GM23338 (cell line): Measurements from ENCODE around the gene EVC. TPM values are rescaled to one million over a fixed set of nuclear protein-coding genes. Genes with fewer than 3 reads are reported as not detected.

Experiments used
- ATAC-seq: fragments of 200-7000 bp; cut with Tn5 transposase; 3 replicates; pipeline ENCODE4 v1.9.1; 2020
- DNase-seq: peaks from one replicate; pipeline ENCODE4 v3.0.0-alpha.2; 2015; ENCODE audit warnings: low spot score
- H2AFZ ChIP-seq: fragments of 200-600 bp; sonication (generic); 2 replicates; pipeline ENCODE4 v1.8.0; 2016; ENCODE audit warnings: antibody characterized with exemption, mild to moderate bottlenecking, moderate library complexity
- H3F3A ChIP-seq: fragments of 200-600 bp; sonication (generic); replicated peaks from 2 replicates; pipeline ENCODE4 v1.8.0; 2017; ENCODE audit warnings: antibody characterized with exemption, mixed run types, low read depth
- H3K27ac ChIP-seq: fragments of 200-600 bp; sonication (generic); 2 replicates; pipeline ENCODE4 v1.6.1; 2016; ENCODE audit warnings: low read depth
- H3K27me3 ChIP-seq: fragments of 200-600 bp; sonication (generic); 2 replicates; pipeline ENCODE4 v1.8.0; 2016; ENCODE audit warnings: mild to moderate bottlenecking, mixed run types, moderate library complexity; ENCODE audit not compliant: insufficient read depth
- H3K36me3 ChIP-seq: fragments of 200-600 bp; sonication (generic); 2 replicates; pipeline ENCODE4 v1.8.0; 2016; ENCODE audit warnings: mild to moderate bottlenecking; ENCODE audit not compliant: insufficient read depth
- H3K4me1 ChIP-seq: fragments of 200-600 bp; sonication (generic); 2 replicates; pipeline ENCODE4 v1.8.0; 2016; ENCODE audit warnings: mild to moderate bottlenecking, moderate library complexity; ENCODE audit not compliant: insufficient read depth
- H3K4me2 ChIP-seq: fragments of 200-600 bp; sonication (generic); 2 replicates; pipeline ENCODE4 v1.7.1; 2017; ENCODE audit warnings: mixed run types
- H3K4me3 ChIP-seq: fragments of 200-600 bp; sonication (generic); 2 replicates; pipeline ENCODE4 v1.6.1; 2016; ENCODE audit warnings: mixed run types
- H3K79me2 ChIP-seq: fragments of 200-600 bp; sonication (generic); replicated peaks from 2 replicates; pipeline ENCODE4 v1.8.0; 2017; ENCODE audit warnings: mild to moderate bottlenecking; ENCODE audit not compliant: insufficient read depth
- H3K9me2 ChIP-seq: fragments of 200-600 bp; sonication (generic); 2 replicates; pipeline ENCODE4 v1.8.0; 2017; ENCODE audit not compliant: insufficient read depth
- H4K20me1 ChIP-seq: fragments of 200-600 bp; sonication (generic); replicated peaks from 2 replicates; pipeline ENCODE4 v1.8.0; 2017; ENCODE audit warnings: mild to moderate bottlenecking; ENCODE audit not compliant: insufficient read depth
- H3K27ac Mint-ChIP-seq: 2 replicates; pipeline ENCODE4 v1.8.0; 2020; ENCODE audit warnings: inconsistent platforms, mild to moderate bottlenecking, moderate library complexity, mixed read lengths
- H3K27me3 Mint-ChIP-seq: 3 replicates; pipeline ENCODE4 v1.8.0; 2022; ENCODE audit warnings: low read depth, mild to moderate bottlenecking, moderate library complexity, mixed read lengths, inconsistent platforms; ENCODE audit not compliant: insufficient read depth, poor library complexity
- H3K36me3 Mint-ChIP-seq: 3 replicates; pipeline ENCODE4 v1.8.0; 2021; ENCODE audit warnings: low read depth, mild to moderate bottlenecking, inconsistent platforms, moderate library complexity, mixed read lengths
- H3K4me1 Mint-ChIP-seq: 3 replicates; pipeline ENCODE4 v1.8.0; 2020; ENCODE audit warnings: mild to moderate bottlenecking, inconsistent platforms, mixed read lengths
- H3K4me3 Mint-ChIP-seq: 3 replicates; pipeline ENCODE4 v1.8.0; 2021; ENCODE audit warnings: moderate library complexity, mild to moderate bottlenecking, inconsistent platforms, mixed read lengths
- H3K9me3 Mint-ChIP-seq: 3 replicates; pipeline ENCODE4 v1.8.0; 2020; ENCODE audit warnings: moderate library complexity, mild to moderate bottlenecking, inconsistent platforms, mixed read lengths
- CREB1 ChIP-seq: fragments of 250-450 bp; sonication (Bioruptor Pico); IDR thresholded peaks from 2 replicates; pipeline ENCODE4 v1.5.0; 2020; ENCODE audit warnings: low read depth, mild to moderate bottlenecking, moderate library complexity
- CTCF ChIP-seq, 2 experiments: fragments of 200-600 bp in 1 of 2; sonication (generic) in 1 of 2; conservative IDR thresholded peaks; 2 replicates each; pipeline versions ENCODE4 v1.5.1 to v1.6.1; 2016 to 2017; ENCODE audit warnings: antibody characterized with exemption in 2 of 2, low read depth in 2 of 2, mild to moderate bottlenecking in 2 of 2, moderate library complexity in 1 of 2
- ETS1 ChIP-seq: IDR thresholded peaks from 2 replicates; pipeline ENCODE4 v1.6.1; 2016; ENCODE audit warnings: antibody characterized with exemption
- EZH2 ChIP-seq: fragments of 200-600 bp; sonication (generic); IDR thresholded peaks from one replicate; pipeline ENCODE4 v1.8.0; 2017; ENCODE audit warnings: antibody characterized with exemption, mild to moderate bottlenecking, low read depth; ENCODE audit not compliant: unreplicated experiment
- EZH2phosphoT487 ChIP-seq: fragments of 200-600 bp; sonication (generic); IDR thresholded peaks from one replicate; pipeline ENCODE4 v1.8.1; 2018; ENCODE audit warnings: antibody characterized with exemption; ENCODE audit not compliant: unreplicated experiment
- JUNB ChIP-seq: IDR thresholded peaks from one replicate; pipeline ENCODE4 v1.6.1; 2016; ENCODE audit warnings: antibody characterized with exemption; ENCODE audit not compliant: unreplicated experiment
- NANOG ChIP-seq: IDR thresholded peaks from 2 replicates; pipeline ENCODE4 v1.6.1; 2016; ENCODE audit warnings: antibody characterized with exemption, borderline replicate concordance
- POLR2AphosphoS5 ChIP-seq: IDR thresholded peaks from 2 replicates; pipeline ENCODE4 v1.6.1; 2016; ENCODE audit warnings: antibody characterized with exemption, low read depth
- REST ChIP-seq: IDR thresholded peaks from one replicate; pipeline ENCODE4 v1.6.1; 2018; ENCODE audit warnings: antibody characterized with exemption; ENCODE audit not compliant: unreplicated experiment
- STAT1 ChIP-seq: IDR thresholded peaks from one replicate; pipeline ENCODE4 v1.6.1; 2016; ENCODE audit warnings: antibody characterized with exemption; ENCODE audit not compliant: unreplicated experiment
- ZNF114 ChIP-seq: fragments of 250-450 bp; sonication (Bioruptor Pico); IDR thresholded peaks from 2 replicates; pipeline ENCODE4 v1.5.0; 2020; ENCODE audit warnings: mild to moderate bottlenecking, moderate library complexity
- ZNF331 ChIP-seq: fragments of 250-450 bp; sonication (Bioruptor Pico); IDR thresholded peaks from 2 replicates; pipeline ENCODE4 v1.5.0; 2020; ENCODE audit warnings: low read depth, mild to moderate bottlenecking, moderate library complexity
- ZNF462 ChIP-seq: fragments of 250-450 bp; sonication (Bioruptor Pico); IDR thresholded peaks from 2 replicates; pipeline ENCODE4 v1.5.0; 2020; ENCODE audit warnings: mild to moderate bottlenecking, moderate library complexity
- polyA plus RNA-seq: library from polyadenylated mRNA; unstranded; fragments of >200 nt; fragmentation: Nextera tagmentation; extraction: Ambion mirVana; gene quantifications from 2 replicates; pipeline ENCODE4 v1.2.1, GENCODE V29; 2016
- total RNA-seq: library from RNA; depleted of rRNA; stranded (reverse); fragments of >200 nt; shearing (Covaris generic); gene quantifications from 2 replicates; pipeline ENCODE4 v1.2.3, GENCODE V29; 2014

EVC gene
- total and polyA plus RNA-seq, 2 experiments from 2014 or later, result 1.7 to 12.8 TPM

GRCh38 chr4:5724377-5724776 lies 13.4 kb downstream of the EVC start:
- Mint-ChIP-seq H3K4me1 (peaks cover 4% of the 10 kb centered on the region; the same call in 2 of the 3 replicates), H3K27me3 (no peaks in the 10 kb centered on the region), H3K9me3 (no peaks in the 10 kb centered on the region), H3K36me3 (peaks cover 30% of the 10 kb centered on the region), H3K4me3 (no peak overlapping the region), H3K27ac (no peak overlapping the region)
- Histone ChIP-seq H3K27me3 (no peaks in the 10 kb centered on the region), H3K79me2 (0 out of 2 replicates have a peak, but pooled peaks cover 6% of the 10 kb centered on the region), H3K4me3 (no peak overlapping the region), H3K4me1 (no peaks in the 10 kb centered on the region), H3F3A (no peaks in the 10 kb centered on the region), H3K9me2 (no peaks in the 10 kb centered on the region), H2AFZ (no peak overlapping the region), H3K4me2 (no peak overlapping the region), H3K27ac (no peak overlapping the region), H4K20me1 (no peaks in the 10 kb centered on the region; the same call in 1 of the 2 replicates), H3K36me3 (no peaks in the 10 kb centered on the region)
- ATAC-seq (no peak), DNase-seq (no peak)
- TF ChIP-seq CREB1, result no peak
- no peak for TF ChIP-seq ZNF462 (CRISPR knock-in tag)
- TF ChIP-seq ZNF114, result no peak
- no peak for TF ChIP-seq ZNF331 (CRISPR knock-in tag)
- TF ChIP-seq REST, result no peak
- no peak for TF ChIP-seq STAT1
- TF ChIP-seq NANOG, result no peak
- no peak for TF ChIP-seq ETS1
- no peak for TF ChIP-seq POLR2AphosphoS5
- TF ChIP-seq CTCF (conservative IDR thresholded peaks at IDR 0.05; ENCODE audit: low read depth in 2 of 2), result no peak
- no peak for TF ChIP-seq JUNB
- no peak for TF ChIP-seq EZH2phosphoT487
- no peak for TF ChIP-seq EZH2
